Vagina (tissue), 2 donors: ENCODE measurements around the gene ALDH1L1. TPM values are rescaled to one million over a fixed set of nuclear protein-coding genes. Genes with fewer than 3 reads are reported as not detected.

Source experiments
- DNase-seq, 2 donors: peaks; one replicate each; pipeline ENCODE4 v3.0.0-alpha.2; 2017; ENCODE audit errors: extremely low spot score in 2 of 2
- H3K27ac ChIP-seq: fragments of 200-600 bp; sonication (generic); one replicate; pipeline ENCODE4 v1.5.1; 2019
- H3K27me3 ChIP-seq: fragments of 200-600 bp; sonication (generic); one replicate; pipeline ENCODE4 v1.5.1; 2019
- H3K36me3 ChIP-seq, 2 donors: fragments of 200-600 bp; sonication (generic); one replicate each; pipeline ENCODE4 v1.5.1; 2017 to 2019
- H3K4me1 ChIP-seq: fragments of 200-600 bp; sonication (generic); one replicate; pipeline ENCODE4 v1.5.1; 2019
- H3K4me3 ChIP-seq, 2 donors: fragments of 200-600 bp; sonication (generic); 1 replicate in 1 of 2; 2 replicates in 1 of 2; pipeline ENCODE4 v1.5.1; 2016 to 2019
- H3K9me3 ChIP-seq: fragments of 200-600 bp; sonication (generic); one replicate; pipeline ENCODE4 v1.5.1; 2019
- CTCF ChIP-seq, 3 experiments: fragments of 450-650 bp in 2 of 3; fragments of 200-600 bp in 1 of 3; sonication (generic) in 1 of 3; IDR thresholded peaks; one replicate each; pipeline ENCODE4 v1.5.1; 2017 to 2019; ENCODE audit warnings: antibody characterized with exemption in 3 of 3, mild to moderate bottlenecking in 2 of 3, moderate library complexity in 2 of 3
- POLR2A ChIP-seq, 2 donors: fragments of 450-650 bp; IDR thresholded peaks; one replicate each; pipeline ENCODE4 v1.6.1; 2017; ENCODE audit warnings: antibody characterized with exemption in 2 of 2, mild to moderate bottlenecking in 2 of 2, moderate library complexity in 2 of 2
- POLR2AphosphoS5 ChIP-seq, 2 donors: sonication (generic); formaldehyde crosslinking; IDR thresholded peaks; one replicate each; pipeline ENCODE4 v1.9.0; 2017; ENCODE audit warnings: antibody characterized with exemption in 2 of 2, mild to moderate bottlenecking in 2 of 2, low read depth in 1 of 2; ENCODE audit not compliant: insufficient read depth in 1 of 2
- intact Hi-C: fragments of 100-400 bp; cut with DNase I; formaldehyde crosslinking; loops from one replicate; pipeline ENCODE4 v1.15.1; 2023
- total RNA-seq: library from RNA; depleted of rRNA; stranded (reverse); fragments of >200 nt; gene quantifications from one replicate; pipeline ENCODE4 v1.2.3, GENCODE V29; 2016

The ALDH1L1 gene
- total RNA-seq, 1 donor from 2014 or later, result 19.2 TPM

- TF ChIP-seq POLR2AphosphoS5 (IDR thresholded peaks at IDR 0.05; ENCODE audit: insufficient read depth in 1 of 2, low read depth in 1 of 2) (no peak), CTCF (IDR thresholded peaks at IDR 0.05) (no peak), POLR2A (IDR thresholded peaks at IDR 0.05) (no peak)
- H3K4me3 ChIP-seq, result peak overlapping the region; percentile 78 to 91
Measured at GRCh38 chr3:126082362-126083137, 97.8 kb downstream of the ALDH1L1 start.

GRCh38 chr3:126081618-126082361, 98.6 kb downstream of the ALDH1L1 start:
- H3K9me3 ChIP-seq, result no peaks in the 10 kb centered on the region
- no peaks in the 10 kb centered on the region for H3K27me3 ChIP-seq
- peak in 1 of 2 donors; percentile 97 for DNase-seq
- H3K4me3 ChIP-seq, result no peak overlapping the region
- intact Hi-C loops, result no loop called here
- no peaks in the 10 kb centered on the region for H3K36me3 ChIP-seq
- TF ChIP-seq CTCF (IDR thresholded peaks at IDR 0.05) (no peak), POLR2AphosphoS5 (IDR thresholded peaks at IDR 0.05; ENCODE audit: insufficient read depth in 1 of 2, low read depth in 1 of 2) (peak; percentile 16 to 28)
- no peak overlapping the region for H3K27ac ChIP-seq
- peaks cover 23% of the 10 kb centered on the region for H3K4me1 ChIP-seq

More at GRCh38 chr3:126082362-126083137, 97.8 kb downstream of the ALDH1L1 start:
- Histone ChIP-seq H3K27ac (peak overlapping the region; percentile 92), H3K4me1 (peaks cover 23% of the 10 kb centered on the region), H3K9me3 (no peaks in the 10 kb centered on the region), H3K36me3 (no peaks in the 10 kb centered on the region), H3K27me3 (no peaks in the 10 kb centered on the region)
- intact Hi-C loops, result no loop called here
- no peak for DNase-seq

- H3K9me3 ChIP-seq, result no peaks in the 10 kb centered on the region
- no peaks in the 10 kb centered on the region for H3K36me3 ChIP-seq
- TF ChIP-seq CTCF (IDR thresholded peaks at IDR 0.05), result no peak
- H3K4me1 ChIP-seq, result peaks cover 23% of the 10 kb centered on the region
- no peak overlapping the region for H3K4me3 ChIP-seq
- H3K27me3 ChIP-seq, result no peaks in the 10 kb centered on the region
- no peak for DNase-seq
- intact Hi-C loops, result no loop called here
- no peak overlapping the region for H3K27ac ChIP-seq
Measured at GRCh38 chr3:126080970-126081369, 99.4 kb downstream of the ALDH1L1 start.

GRCh38 chr3:126078866-126079265, 101.5 kb downstream of the ALDH1L1 start:
- peaks cover 17% of the 10 kb centered on the region for H3K4me1 ChIP-seq
- peaks cover under 1% of the 10 kb centered on the region for H3K9me3 ChIP-seq
- H3K36me3 ChIP-seq, result no peaks in the 10 kb centered on the region
- no peaks in the 10 kb centered on the region for H3K27me3 ChIP-seq
- intact Hi-C loops, result no loop called here
- no peak for DNase-seq
- no peak overlapping the region for H3K27ac ChIP-seq
- TF ChIP-seq CTCF (IDR thresholded peaks at IDR 0.05) (no peak), POLR2A (IDR thresholded peaks at IDR 0.05) (no peak), POLR2AphosphoS5 (IDR thresholded peaks at IDR 0.05; ENCODE audit: insufficient read depth in 1 of 2, low read depth in 1 of 2) (no peak)
- H3K4me3 ChIP-seq, result no peak overlapping the region

GRCh38 chr3:126077754-126078153, 102.6 kb downstream of the ALDH1L1 start:
- no peak for DNase-seq
- peaks cover 4% of the 10 kb centered on the region for H3K9me3 ChIP-seq
- H3K4me1 ChIP-seq, result peaks cover 11% of the 10 kb centered on the region
- no peak overlapping the region for H3K4me3 ChIP-seq
- H3K36me3 ChIP-seq, result no peaks in the 10 kb centered on the region
- no peak overlapping the region for H3K27ac ChIP-seq
- intact Hi-C loops, result no loop called here
- H3K27me3 ChIP-seq, result no peaks in the 10 kb centered on the region
- TF ChIP-seq POLR2AphosphoS5 (IDR thresholded peaks at IDR 0.05; ENCODE audit: insufficient read depth in 1 of 2, low read depth in 1 of 2), result no peak
- no peak for TF ChIP-seq CTCF (IDR thresholded peaks at IDR 0.05)
- no peak for TF ChIP-seq POLR2A (IDR thresholded peaks at IDR 0.05)
